Left lobe of liver (tissue), 2 donors: ENCODE results near the gene CRY2. TPM values are rescaled to one million over a fixed set of nuclear protein-coding genes. Genes with fewer than 3 reads are reported as not detected.
"Not testable (repeated sequence)": the region's sequence is repeated elsewhere in the genome, so short reads cannot be mapped to it uniquely, and the experiment has no call there.

ENCODE experiments used
- ATAC-seq: fragments of 200-7000 bp; cut with Tn5 transposase; one replicate; pipeline ENCODE4 v1.9.1; 2020; ENCODE audit warnings: mild to moderate bottlenecking, moderate library complexity
- DNase-seq: peaks from one replicate; pipeline ENCODE4 v3.0.0-alpha.2; 2020; ENCODE audit warnings: low spot score
- total RNA-seq: library from RNA; stranded (reverse); gene quantifications from one replicate; pipeline ENCODE4 v1.2.1, GENCODE V29; 2021
- donor health status: DM: no; HTN: no; CAD: no; lungs with moderate emphysema.
- donor health status: DM: no; HTN: yes; CAD: no.

The CRY2 gene
- total RNA-seq, 1 donor from 2014 or later: 52.9 TPM

DNA sequence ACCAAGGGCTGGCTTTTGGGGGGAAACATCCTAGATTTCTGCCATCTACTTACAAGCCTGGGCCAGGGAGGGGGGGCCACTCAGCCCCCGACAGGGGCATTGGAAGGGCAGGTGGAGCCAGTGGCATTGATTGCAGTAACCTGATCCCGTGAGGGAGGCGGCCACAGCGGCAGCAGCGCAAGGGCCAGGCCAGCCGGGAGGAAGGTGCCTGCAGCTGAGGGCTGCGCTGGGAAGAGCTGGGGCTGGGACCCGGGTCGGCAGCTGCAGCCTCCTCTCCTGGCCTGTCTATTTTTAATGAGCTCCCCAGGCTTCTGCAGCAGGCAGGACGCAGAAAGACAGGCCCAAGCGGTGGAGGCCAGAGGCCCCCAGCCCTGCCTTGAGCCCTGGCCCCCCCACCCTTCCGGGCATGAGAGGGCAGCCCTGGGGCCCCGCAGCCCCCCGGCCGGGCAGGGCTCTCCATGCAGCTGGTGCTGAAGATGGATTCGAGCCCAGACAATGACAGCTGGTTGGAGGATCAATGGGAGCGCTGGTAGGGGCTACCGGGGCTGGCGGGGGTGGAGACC, 49.2 kb downstream of the CRY2 start:
- peak; percentile 14 for ATAC-seq
- DNase-seq: no peak

DNA sequence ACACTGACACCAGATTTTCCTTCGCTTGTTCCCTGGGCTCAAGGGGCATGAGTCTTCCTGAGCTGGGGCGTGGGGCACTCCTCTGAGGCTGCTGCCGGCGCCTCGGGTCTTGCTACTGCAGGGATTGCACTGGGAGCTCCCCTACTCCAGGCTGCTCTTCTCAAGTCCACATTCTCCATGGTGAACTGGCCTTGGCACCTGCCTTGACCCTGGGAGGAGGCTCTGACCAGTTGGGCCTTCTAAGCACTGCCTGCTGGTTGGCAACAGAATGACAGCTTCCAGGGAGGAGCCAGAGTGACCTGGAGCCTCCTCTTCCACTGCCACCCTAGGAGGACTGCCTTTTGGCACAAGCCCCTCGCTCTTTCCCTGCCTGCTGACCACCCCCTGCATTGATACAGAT, 50.3 kb downstream of the CRY2 start:
- no peak for ATAC-seq
- DNase-seq: no peak

DNA sequence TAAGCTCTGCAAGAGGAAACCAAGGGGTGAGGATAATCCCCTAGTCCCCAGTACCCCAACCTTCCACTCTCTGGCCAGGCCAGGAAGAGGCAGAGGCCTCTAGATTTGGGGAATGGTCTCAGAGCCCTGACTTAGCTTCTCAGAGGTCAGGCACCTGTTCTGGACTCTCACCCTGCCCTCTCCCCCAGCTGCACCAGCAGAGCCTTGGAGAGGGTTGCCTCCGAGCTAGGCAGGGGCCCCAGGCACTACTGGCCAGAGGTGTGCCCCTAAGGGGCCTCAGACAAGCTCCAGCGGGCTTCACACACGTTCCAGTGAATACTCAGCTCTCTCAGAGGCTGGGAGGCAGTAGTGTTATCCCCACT, 51.8 kb downstream of the CRY2 start:
- DNase-seq (no peak), ATAC-seq (no peak)

DNA sequence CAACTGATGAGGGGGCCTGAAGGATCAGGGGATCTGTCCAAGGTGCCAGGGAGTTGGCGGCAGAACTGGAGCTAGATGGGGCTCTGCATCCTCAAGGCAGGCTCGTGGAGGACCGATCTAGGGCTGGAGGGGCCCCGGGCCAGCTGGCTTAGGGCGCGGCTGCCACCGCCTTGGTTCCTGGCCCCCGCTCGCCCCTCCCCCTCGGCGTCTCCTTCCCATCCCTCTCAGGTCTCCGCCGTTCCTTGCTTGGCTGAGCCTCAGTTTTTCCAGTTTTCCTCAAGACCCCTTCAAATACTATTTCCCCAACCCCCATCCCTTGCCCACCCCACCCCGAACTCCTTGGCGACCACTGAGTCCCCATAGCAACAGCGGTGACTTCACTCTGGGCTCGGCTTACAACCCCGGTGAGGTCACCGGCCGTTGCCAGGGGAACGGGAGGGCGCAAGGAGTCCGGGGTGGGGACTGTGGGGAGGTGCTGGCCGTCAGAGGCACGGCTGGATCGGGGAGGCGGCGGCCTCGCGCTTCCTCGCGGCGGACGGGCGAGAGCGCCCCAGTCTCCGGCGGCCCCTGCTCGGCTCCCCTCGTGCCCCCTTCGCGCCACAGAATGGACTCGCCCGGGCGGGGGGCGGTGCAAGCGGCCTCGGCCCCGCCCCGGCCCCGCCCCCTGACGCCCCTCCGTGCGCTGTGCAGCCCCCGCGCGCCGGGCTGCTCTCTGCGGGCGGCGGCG, 52.3 kb downstream of the CRY2 start:
- DNase-seq: peak; percentile 74
- peak; percentile 81 for ATAC-seq

DNA sequence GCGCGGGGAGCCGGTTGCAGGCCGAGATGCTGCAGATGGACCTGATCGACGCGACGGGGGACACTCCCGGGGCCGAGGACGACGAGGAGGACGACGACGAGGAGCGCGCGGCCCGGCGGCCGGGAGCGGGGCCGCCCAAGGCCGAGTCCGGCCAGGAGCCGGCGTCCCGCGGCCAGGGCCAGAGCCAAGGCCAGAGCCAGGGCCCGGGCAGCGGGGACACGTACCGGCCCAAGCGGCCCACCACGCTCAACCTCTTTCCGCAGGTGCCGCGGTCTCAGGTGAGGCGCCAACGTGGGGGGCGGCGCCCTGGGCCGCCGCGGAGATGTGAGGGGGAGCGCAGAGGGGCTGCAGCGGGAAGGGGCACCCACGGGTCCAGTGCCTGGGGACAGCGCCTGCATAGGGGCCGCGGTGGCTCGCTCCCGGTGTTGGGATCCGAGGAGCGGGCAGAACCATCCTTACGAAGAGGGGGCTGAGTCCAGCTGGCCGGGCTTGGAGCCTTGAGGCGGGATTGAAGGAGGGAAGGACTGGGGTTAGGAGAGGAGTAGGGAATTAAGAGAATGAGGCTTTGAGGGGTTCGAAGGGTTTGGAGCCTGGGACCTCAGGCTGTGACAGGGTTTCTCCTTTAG, 53.0 kb downstream of the CRY2 start:
- peak; percentile 46 for ATAC-seq
- DNase-seq: not testable (repeated sequence)

DNA sequence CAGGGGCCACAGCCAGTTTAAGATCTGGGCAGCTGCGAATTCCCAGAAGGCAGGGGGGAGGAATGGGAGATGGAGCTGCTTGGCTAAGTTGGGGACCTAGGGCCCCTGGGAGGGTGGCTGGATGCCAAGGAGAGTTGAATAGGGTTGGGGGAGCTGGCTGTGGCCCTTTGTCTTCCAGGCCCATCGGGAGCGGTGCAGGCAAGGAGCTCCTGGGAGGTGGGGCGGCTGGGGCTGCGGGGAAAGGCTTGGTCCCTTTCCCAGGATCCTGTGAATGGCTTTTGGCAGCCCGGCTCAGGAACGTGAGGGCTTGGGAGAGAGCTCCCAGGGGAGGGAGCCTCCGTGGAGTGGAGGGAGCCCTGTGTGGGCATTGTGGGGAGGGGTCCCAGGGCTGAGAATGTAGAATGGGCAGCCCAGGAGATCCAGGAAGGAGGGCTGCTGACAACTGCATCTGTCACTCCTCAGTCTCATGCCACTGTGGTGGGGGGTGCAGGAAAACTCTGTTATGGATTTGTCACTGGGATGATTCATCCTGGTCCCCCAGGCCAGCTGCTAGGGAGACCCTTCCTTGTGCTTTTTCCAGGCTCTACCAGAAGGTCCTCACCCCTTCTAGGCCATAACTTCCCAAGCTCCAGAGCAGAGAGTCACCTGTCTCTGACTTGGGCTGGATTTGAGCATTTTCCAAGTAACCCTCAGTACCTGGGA, 53.8 kb downstream of the CRY2 start:
- DNase-seq (no peak), ATAC-seq (peak; percentile 14)

DNA sequence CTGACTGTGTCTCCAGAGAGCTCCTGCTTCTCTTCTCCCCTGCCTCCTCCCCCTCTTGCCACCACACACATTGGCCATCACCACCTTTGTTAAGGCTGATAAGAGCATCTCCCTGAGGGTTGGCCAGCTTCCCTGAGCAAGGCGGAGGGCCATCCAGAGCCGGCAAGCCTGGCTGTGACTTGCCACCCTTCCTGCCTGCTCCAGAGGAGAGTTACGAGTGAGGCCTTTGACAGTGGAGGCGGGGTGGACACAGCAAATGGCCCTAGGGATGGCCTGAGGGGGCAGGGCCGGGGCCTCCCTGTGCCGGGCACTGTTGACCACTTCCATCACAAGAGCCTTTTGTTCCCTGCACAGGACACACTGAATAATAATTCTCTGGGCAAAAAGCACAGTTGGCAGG, 54.4 kb downstream of the CRY2 start:
- ATAC-seq (no peak), DNase-seq (no peak)

DNA sequence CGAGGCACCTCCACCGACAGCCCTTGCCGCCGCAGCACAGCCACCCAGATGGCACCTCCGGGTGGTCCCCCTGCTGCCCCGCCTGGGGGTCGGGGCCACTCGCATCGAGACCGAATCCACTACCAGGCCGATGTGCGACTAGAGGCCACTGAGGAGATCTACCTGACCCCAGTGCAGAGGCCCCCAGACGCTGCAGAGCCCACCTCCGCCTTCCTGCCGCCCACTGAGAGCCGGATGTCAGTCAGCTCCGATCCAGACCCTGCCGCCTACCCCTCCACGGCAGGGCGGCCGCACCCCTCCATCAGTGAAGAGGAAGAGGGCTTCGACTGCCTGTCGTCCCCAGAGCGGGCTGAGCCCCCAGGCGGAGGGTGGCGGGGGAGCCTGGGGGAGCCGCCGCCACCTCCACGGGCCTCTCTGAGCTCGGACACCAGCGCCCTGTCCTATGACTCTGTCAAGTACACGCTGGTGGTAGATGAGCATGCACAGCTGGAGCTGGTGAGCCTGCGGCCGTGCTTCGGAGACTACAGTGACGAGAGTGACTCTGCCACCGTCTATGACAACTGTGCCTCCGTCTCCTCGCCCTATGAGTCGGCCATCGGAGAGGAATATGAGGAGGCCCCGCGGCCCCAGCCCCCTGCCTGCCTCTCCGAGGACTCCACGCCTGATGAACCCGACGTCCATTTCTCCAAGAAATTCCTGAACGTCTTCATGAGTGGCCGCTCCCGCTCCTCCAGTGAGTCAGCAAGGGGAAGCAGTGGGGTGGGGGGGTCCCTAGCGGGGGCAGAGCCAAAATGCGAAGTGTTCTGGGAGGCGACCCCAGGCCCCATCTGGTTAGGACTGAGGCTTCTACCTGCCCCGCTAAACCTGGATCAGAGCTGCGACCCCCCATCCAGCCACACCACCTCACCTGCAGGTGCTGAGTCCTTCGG, 55.4 kb downstream of the CRY2 start:
- DNase-seq: no peak

DNA sequence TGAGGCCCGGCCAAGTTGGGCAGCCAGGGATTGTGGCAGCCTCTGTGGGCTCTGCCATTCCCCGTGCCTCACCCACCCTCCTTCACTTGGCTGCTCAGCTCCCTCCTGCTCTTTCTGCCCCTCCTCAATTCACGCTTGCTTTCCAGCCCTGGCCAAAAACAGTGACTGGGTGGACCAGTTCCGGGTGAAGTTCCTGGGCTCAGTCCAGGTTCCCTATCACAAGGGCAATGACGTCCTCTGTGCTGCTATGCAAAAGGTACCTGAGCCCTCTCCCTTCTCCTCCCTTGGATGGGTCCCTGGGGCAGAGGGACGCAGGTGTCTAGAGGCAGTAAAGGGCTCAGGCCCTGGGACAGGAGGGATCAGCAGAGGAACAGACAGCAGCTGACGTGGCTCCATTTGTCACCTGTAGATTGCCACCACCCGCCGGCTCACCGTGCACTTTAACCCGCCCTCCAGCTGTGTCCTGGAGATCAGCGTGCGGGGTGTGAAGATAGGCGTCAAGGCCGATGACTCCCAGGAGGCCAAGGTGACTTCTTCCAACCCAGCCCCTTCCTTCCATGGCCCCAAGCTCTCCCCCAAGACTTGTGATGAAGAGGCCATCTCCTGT, 57.1 kb downstream of the CRY2 start:
- ATAC-seq: no peak
- no peak for DNase-seq

More for the DNA sequence above, 55.4 kb downstream of the CRY2 start:
- ATAC-seq: no peak

DNA sequence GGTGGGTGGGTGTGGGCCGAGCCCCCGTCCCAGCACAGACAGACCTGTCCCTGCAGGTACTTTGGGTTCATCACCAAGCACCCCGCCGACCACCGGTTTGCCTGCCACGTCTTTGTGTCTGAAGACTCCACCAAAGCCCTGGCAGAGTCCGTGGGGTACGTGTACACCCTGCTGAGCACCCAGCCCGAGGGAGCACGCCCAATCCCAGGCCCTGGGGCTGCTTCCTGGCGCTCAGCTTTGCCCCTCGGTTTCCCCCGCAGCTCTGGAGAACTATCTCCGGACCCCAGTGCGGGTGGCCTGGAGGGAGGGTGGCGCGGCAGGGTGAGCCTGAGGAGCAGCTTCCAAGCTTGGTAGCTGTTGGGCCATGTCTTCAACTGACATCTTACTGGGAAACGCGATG, 57.8 kb downstream of the CRY2 start:
- DNase-seq (no peak), ATAC-seq (no peak)

DNA sequence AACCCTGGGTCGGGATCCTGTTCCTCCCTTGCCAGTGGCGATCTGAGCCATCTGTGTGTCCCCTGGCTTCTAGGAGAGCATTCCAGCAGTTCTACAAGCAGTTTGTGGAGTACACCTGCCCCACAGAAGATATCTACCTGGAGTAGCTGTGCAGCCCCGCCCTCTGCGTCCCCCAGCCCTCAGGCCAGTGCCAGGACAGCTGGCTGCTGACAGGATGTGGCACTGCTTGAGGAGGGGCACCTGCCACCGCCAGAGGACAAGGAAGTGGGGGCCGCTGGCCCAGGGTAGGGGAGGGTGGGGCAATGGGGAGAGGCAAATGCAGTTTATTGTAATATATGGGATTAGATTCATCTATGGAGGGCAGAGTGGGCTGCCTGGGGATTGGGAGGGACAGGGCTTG, 58.3 kb downstream of the CRY2 start:
- not testable (repeated sequence) for ATAC-seq, DNase-seq

DNA sequence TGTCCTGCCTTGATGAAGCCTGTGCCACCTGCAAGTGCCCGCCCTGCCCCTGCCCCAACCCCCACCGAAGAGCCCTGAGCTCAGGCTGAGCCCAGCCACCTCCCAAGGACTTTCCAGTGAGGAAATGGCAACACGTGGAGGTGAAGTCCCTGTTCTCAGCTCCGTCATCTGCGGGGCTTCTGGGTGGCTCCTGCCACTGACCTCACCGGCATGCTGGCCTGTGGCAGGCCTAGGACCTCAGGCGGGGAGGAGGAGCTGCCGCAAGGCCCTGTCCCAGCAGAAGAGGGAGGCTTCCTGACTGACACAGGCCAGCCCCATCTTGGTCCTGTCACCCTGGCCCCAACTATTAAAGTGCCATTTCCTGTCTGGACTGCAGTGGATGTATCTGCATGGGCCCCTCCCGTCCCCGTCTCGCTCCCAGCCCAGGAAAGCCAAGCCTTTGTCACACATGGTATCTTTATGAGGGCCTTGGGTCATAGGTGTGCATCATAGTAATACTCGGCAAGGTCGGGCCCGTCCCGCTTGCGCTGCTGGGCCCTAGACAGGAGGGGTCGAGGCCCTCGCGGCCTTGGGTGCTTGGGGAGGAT, 58.9 kb downstream of the CRY2 start:
- ATAC-seq (peak; percentile 3), DNase-seq (no peak)

DNA sequence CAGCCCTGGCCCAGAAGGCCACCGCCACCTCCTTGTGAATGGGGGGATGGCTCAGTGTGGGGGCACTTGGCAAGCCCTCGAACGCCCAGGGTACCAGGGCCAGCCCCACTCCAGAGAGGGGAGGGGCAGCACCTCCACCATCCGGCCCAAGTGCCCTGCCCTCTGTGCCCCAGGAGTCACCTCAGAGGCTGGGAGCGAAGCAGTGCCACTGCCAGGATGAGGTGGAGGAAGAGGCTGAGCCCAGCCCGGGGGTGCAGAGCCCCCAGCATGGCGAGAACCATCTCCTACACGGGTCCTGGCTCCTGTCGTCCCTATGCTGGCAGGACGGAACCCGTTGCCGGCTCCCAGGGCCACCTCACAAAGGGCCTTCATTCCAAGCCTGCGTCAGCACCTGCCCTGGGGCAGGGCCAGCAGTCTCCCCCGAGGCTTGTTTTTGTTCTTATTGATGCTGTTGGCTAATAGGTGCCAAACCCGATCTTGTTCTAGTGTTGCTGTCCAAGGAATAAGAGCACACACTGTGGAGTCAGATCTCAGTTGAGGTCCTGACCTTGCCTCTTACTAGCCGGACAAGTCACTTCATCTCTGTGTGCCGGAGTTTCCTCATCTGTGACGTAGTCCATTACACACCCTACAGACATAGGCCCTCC, 59.8 kb downstream of the CRY2 start, which contains the start of gene FREY1:
Gene FREY1 (minus strand): TSS at position 307 of the 647 bp plus-strand sequence. CDS start 26 bp downstream, at position 281.
- peak; percentile 28 for ATAC-seq
- DNase-seq: no peak

DNA sequence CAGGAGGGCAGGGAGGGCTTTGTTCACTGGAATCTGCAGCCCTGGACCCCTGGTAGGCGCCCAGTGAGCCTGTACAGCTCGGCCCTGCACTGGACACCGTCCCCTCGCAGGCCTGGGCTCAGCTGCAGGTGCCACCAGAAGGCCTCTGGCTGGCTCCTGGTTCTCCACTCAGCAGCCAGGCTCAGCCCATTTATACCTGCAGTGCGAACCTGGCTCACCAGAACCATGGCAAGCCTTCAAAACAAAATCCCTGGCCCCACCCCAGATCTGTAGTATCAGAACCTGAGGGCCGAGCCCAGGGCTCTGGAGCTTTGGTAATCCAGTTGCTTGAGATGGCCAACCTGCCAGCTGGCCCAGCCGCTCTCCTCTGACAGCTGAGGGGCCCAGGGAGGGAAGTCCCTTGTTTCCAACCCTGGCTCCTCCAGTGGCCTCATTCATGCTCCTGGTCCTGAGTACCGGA, 60.7 kb downstream of the CRY2 start:
- ATAC-seq: peak; percentile 5

DNA sequence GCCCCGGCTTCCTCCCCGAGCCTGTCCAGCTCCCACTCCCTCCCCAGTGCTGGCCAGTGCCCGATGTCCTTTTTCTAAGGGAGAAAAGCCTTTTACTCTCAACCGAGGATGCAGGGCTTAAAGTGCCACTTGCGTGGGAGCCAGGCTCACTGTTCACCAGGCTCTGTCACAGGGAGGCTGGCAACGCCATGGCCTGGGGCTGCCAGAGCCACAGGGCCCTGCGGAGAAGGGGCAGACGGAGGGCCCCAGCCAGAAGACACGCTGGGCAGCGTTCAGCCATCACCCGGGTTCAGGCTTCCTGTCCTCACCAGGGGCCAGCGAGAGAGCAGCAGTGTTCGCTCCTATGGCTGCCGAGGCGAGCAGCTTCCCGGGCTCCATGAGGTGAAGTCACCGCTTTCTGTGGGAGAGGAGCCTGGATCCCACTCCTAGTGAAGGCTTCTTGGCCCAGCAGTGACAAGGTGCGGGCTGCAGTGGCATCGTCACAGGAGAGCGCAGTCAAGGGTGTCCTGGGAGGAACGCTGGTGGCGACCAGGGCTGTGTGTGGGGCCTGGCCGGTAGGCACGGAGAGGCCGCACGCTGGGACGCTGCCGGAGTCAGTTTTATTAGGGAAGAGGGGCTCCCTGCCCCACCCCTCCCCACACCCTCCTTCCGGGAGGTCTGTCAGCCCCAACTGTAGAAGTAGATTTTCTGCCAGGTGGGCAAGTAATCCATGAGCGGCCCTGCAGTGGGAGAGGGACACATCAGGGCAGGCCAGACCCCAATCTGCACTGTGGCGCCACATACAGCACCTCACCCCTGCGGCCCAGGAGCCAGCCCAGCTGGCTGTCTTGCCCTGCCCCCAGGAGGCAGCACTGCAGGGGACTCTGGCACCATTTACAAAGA, 62.6 kb downstream of the CRY2 start:
- ATAC-seq (no peak), DNase-seq (no peak)

More for the DNA sequence above, 60.7 kb downstream of the CRY2 start:
- no peak for DNase-seq

DNA sequence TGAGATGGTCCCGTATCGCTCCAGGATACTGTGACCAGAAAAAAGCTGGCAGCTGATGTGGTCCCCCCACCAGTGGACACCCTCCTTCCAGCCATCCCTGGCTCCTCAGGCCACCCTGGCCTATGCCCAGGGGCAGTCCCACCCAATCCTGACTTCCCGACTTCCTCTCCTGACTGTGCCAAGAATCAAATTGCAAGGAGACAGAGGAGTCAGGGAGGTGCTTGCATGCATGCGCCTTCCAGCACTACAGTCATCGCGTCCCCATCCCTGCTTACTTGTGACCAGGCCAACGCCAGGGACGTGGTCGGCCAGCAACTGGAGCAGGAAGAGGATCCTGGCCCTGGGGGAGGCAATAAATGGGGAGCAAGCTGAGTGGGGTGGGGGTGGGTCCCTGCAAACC, 63.3 kb downstream of the CRY2 start:
- no peak for ATAC-seq
- DNase-seq: no peak

DNA sequence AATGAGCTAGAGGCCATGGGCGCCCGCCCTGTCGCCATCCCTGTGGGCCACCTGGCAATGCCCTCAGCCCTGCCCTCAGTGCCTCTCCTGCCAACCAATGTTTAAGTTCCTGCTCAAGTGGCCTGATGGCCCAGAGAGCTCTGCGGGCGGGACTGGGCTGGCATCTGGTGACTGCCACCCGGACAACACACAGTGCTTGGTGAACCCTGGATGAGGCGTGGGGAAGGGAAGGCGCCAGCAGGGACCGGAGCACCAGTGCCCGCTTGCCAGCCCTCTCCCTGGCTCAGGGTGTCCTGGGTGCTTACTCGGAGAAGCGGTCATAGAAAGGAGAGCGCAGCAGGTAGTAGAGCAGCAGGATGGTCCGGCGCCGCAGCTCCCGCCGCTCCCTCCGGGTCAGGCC, 66.2 kb downstream of the CRY2 start:
- DNase-seq: peak; percentile 89
- ATAC-seq: peak; percentile 64
